HG03378 (cell line): ENCODE measurements around the gene TSEN34.

Experiments used
- ATAC-seq: cut with Tn5 transposase; IDR thresholded peaks from one replicate; pipeline ENCODE4 v1.9.1; 2021; ENCODE audit warnings: mild to moderate bottlenecking, moderate library complexity; ENCODE audit not compliant: unreplicated experiment

Gene TSEN34

DNA sequence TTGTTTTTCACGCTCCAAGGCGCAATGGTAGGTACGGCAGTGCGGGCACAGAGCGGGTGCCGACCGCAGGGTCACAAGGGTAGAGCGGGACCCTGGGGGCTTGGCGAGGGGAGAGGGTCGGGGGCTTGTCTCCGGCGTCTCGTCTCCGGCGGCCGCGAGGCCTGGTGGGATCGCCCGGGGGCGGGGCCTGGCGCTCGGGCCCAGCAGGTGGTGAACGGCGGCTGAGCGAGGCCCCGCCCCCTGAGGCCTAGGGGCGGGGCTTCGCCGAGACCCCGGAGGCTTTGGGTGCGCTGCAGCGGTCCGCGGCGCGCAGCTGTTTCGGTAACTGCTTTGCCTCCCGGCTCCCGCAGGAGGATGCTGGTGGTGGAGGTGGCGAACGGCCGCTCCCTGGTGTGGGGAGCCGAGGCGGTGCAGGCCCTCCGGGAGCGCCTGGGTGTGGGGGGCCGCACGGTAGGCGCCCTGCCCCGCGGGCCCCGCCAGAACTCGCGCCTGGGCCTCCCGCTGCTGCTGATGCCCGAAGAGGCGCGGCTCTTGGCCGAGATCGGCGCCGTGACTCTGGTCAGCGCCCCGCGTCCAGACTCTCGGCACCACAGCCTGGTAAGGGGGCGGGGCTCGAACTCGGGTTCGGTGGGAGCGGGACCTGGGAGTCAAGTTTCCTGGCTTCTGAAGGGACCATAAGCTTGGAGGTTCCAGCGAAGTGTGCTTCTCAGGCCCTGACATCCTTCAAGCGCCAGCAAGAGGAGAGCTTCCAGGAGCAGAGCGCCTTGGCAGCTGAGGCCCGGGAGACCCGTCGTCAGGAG is at the start of gene TSEN34:
Gene TSEN34, plus strand, starts transcription at position 298 of the 800 bp plus-strand sequence. Its CDS starts 57 bp downstream, at position 355.
- peak; percentile 9 for ATAC-seq

DNA sequence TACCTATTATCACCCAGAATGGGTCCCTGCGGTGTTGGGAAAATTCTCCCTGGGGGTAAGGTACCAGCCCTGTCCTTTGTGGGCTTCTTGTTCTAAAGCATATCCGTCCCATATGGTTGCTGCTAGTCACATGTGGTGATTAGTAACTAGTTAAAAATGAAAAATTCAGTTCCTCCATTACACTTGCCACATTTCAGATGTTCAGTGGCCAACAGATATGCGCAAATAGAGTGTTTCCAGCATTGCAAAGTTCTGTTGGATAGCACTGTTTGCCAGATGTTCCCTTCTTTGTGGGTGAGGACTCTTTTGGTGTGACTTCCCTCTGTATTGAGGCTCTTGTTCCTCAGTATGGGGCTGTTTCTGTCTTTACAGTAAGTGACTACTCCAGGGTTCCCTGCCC is 49.8 kb upstream of the TSEN34 start:
- no peak for ATAC-seq

DNA sequence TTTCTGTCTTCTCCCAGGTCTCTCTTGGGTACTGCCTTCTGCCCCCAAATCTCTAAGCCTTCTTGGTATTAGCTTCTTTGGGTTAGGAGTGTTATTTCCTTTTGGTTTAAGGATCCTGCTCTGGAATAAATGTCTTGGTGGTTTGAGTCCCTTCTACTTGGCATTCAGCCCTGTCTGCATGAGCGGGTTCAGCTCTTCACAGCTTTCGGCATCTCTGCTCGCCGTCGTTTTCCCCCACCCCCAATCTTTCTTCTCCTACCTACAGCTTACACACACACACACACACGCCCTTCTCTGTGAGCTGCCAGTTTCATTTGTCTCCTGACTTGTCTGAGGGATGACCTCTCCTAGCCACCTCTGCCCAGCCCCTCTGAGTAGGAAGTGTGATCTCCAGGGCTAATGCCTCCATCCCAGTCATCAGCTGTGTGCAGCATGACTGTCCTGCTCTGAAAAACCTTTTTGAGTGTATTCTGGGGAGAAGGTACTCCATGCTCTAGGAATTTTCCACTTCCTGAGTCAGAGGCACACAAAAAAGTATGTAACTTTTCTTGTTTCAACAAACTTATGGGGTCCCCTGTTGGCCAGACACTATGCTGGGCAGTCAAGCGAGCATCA is 48.8 kb upstream of the TSEN34 start:
- ATAC-seq: no peak

DNA sequence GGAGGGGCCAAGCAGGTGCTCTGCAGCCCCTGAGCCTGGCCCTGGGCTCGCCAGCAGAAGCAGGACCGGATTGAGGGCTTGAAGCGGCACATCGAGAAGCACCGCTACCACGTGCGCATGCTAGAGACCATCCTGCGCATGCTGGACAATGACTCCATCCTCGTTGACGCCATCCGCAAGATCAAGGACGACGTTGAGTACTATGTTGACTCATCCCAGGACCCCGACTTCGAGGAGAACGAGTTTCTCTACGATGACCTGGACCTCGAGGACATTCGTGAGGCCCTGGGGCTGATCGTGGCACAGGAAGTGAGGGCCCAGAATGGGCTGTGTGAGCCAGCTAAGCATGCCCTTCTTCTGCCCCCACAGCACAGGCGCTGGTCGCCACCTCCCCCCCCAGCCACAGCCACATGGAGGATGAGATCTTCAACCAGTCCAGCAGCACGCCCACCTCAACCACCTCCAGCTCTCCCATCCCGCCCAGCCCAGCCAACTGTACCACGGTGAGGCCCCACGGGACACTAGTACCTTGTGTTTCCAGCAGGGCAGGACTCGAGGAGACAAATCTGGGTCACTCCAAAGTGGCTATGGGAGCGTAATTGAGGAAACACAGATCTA is 45.5 kb upstream of the TSEN34 start:
- ATAC-seq: no peak

DNA sequence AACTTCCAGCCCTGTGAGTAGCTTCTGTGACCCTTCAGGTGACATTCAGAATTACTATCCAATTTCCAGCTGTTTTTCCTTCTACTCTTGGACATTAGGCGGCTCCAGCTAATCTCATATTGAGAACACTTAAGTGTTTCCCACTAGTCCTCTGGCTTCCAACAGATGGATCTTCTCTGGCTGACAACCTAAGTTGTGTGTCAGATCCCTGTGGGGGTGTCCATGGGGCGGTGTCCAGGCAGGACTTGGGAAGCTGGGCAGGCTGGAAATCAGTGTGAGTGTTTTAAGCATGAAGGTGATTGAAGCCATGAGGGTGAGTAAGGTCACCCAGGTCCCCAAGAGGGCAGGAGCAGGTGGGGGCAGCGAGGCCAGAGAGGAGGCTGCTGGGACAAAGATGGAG is 43.4 kb upstream of the TSEN34 start:
- ATAC-seq: no peak

DNA sequence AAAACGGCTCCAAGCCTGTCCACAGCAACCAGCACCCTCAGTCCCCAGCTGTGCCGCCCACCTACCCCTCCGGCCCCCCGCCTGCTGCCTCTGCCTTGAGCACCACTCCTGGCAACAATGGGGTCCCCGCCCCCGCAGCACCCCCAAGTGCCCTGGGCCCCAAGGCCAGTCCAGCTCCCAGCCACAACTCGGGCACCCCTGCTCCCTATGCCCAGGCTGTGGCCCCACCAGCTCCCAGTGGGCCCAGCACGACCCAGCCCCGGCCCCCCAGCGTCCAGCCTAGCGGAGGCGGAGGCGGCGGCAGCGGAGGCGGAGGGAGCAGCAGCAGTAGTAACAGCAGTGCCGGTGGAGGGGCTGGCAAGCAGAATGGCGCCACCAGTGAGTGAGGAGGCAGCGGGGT is 43.0 kb upstream of the TSEN34 start:
- no peak for ATAC-seq

DNA sequence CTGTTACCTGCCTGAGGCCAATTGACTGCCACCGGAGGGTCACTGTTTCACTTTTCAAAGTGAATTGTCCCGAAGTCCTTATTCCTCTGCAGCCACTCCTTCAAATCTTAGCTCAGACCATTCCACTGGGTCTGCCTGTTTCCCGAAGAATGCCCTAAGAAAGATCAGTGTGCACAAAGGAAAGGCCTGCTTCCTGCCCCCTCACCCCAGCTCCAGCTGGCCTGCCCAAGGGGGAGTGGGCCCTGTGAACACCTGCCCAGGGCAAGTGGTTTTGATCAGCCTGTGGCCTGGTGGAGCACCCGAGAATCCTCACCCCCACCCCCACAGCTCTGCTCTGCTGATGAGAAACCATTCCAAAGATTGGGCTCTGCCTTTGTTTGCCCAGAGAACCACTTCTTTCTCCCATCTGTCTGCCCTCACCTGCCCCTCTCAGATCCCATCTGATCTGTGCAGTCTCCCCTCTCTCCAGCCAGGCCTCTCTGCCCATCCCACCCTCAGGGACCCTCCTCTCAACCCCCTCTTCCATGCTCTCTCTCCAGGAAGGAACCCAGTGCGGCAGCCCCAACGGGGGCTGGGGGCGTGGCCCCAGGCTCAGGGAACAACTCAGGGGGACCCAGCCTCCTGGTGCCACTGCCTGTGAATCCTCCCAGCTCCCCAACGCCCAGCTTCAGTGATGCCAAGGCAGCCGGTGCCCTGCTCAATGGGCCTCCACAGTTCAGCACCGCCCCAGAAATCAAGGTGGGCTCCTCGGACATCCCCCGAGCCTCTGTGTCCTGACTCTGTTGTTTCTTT is 41.9 kb upstream of the TSEN34 start:
- no peak for ATAC-seq

DNA sequence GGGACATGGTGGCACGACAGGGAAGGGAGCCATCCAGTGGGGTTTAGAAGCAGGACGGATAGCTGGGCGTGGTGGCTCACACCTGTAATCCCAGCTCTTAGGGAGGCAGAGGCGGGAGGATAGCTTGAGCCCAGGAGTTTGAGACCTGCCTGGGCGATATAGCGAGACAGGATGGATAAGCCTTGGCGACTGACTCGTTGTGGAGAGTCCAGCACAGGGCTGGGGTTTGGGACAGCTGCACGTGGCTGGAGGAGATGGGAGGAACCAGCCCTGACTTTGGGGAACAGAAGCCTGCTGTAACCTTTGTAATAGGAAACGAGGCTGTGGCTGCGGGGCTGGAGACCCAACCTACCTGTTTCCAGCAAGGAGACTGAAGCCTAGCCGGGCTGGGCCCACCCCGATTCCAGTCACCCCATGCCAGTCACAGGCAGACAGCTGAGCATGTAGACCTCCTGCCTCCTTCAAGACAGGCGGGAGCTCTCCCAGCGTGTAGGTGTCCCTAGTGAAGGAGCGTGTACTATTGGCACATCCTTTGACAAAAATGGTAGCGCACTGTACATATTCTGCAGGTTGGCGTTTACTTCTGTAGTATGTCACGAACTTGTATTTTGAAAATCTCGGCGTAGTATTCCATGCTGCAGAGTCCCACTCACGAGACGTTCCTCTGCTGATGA is 39.6 kb upstream of the TSEN34 start:
- ATAC-seq: no peak

DNA sequence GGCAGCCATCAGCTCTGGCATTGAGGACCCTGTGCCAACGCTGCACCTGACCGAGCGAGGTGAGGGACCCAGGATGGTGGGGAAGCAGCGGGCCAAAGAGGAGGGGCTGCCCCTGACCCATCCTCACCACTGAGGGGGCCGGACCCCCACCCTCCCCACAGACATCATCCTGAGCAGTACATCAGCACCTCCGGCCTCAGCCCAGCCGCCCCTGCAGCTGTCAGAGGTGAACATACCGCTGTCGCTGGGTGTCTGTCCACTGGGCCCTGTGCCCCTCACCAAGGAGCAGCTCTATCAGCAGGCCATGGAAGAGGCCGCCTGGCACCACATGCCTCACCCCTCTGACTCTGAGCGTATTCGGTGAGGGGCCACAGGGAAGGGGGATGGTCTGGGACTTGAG is 38.8 kb upstream of the TSEN34 start:
- ATAC-seq: no peak

DNA sequence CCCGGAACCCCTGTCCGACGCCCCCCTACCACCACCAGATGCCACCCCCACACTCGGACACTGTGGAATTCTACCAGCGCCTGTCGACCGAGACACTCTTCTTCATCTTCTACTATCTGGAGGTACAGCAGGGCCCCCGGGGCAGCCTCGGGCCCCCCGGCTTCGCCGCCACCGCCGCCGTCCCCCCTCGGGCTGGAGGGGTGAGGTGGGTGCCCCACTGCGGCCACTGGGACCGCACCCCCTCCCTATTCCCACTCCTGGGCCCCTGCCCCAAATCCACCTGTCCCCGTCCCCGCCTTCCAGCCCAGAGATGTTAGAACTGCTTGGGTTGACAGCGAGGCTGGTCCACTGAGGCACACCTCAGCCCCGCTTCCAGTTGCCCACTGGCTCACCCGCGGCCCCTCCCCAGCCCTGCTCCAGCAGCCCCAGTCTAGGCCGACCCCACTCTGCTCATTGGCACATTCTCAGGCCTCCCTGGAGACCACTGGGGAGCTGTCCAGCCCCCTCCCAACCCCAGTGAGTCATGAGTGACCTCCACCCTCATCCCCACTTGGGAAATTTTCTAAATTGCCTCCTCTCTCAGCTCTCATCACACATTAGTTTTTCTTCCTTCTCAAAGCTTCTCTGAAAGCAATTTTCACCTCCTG is 38.1 kb upstream of the TSEN34 start:
- no peak for ATAC-seq

DNA sequence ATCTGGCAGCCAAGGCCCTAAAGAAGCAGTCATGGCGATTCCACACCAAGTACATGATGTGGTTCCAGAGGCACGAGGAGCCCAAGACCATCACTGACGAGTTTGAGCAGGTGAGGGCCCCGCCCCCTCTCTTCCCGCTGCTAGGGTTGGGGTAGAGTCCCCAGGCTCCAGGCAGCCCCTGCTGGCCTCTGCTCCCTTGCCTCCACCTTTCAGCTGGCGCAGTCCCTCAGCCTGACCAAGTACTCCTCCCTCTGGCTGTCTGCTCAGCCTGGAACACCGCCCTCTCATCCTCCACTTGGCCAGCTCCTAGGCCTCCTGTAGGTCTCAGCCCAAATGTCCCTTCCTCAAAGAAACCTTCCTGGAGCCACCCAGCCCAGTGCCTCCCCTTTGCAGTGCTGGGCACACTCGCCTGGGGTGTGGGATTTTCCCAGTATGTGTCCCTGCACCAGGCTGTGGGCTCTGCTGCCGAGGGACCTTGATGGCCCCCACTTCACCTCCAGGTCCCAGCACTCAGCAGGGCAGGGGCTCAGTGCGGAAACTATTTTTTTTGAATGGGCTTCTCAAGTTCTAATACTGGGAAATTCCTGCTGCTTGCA is 37.3 kb upstream of the TSEN34 start:
- ATAC-seq: no peak

DNA sequence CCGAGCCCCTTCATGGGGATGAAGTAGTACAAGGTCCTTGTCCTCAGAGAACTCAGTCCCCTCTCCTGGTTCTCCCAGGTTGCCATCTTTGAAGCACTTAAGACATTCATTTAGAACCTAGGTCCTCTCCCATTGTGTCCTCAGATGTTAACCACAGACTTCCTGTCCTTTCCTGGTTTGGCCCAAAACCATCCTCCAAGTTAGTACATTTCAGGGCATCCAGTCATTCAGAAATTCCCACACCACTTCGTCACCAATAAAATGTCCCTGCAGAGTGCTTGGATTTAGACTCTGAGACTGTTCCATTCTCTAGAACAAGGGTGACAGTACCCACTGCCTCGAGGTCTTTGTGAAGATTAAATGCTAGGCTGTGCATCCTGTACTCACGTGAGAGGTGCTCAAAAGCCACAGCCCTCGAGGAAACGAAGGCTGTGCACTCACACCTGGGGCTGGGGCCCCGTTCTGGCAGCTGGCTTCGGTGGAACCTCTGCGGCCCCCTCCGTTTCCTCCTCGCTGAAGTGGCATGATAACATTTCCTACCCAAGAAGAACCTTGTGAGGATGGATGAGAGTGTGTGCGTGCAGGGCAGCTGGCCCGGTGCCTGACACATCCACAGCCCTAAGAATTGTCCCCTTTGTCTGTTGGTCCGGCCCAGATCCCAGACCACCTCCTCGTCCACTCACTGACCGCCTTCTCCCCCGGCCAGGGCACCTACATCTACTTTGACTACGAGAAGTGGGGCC is 36.3 kb upstream of the TSEN34 start:
- no peak for ATAC-seq

DNA sequence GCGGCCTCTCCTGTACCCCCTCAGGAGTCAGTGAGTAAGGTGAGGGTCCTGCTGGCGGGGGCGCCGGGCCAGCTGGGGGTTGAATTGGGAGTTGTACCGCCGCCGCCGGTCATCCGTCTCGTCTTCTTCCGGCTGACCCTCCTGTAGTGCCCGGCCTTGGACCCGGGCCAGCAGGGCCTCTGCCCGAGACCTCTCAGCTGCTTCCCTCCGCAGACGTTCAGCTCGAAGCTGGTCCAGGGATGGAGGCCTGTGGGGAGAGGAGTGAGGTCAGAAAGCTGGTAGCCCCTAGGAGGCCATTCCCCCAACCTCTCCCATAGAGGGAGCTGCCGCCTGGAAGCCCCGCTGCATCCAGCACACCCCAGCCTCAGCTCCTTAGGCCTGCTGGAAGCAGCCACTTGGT is 35.4 kb upstream of the TSEN34 start:
- no peak for ATAC-seq

DNA sequence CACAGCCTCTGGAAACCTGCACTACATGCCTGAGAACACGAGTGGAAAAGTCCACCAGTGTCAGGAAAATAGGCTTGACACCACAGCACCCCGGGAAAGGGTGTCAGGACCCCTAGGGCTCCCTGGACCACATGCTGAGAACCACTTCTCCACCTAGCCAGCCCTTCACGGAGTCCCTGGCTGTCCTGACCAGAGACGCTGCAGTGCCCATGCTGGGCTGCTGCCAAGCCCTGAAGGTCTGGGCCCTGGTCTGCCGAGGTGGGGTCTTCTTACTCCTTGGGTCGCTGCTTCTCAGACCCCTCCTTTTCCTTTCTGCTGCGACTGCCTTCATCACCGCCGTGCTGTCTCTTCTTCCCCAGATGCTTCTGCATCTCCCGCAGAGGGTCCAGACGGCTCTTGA is 34.6 kb upstream of the TSEN34 start:
- no peak for ATAC-seq

DNA sequence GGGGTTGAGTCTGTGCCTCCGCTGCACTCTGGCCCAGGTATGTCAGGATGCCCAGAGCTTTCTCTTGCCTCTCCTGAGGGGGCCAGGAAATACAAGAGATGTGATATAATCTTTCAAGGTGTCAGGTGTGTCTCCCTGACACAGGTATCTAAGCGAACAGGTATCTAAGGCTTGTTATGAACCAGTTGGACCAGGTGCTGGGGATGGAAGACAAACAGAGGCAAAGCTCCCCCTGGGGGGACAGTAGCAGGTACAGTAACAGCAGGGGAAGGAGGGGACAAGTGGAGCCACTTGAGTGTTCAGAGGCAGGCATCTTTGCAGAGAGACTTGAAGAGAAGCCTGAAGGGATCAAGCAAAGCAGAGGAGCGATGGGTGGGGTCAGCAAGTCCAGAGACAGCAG is 34.2 kb upstream of the TSEN34 start:
- no peak for ATAC-seq

DNA sequence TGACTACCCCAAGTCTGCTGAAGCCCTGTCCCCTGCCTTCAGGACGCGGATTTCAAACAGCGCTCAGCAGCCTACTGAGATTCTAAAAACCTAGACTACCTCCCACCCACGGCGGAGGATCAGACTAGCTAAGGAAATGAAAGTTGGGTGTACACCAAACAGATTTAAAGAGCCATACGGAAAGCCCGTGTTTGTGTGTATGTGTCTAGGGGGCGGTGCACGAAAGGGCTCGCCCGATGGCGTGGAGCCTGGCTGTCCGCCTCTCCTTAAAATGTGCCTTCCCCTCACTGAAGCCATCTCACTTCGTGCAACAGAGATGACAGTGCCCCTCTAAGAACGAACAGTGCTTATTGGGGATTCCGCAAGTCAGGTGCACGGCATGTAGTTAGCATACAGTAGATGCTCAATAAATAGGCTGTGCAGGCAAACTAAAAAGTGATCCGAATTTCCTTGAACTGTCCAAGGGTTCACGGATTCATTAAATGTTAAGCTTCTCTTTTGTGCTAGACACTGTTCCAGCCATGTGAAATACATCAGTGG is 32.2 kb upstream of the TSEN34 start:
- ATAC-seq: no peak

DNA sequence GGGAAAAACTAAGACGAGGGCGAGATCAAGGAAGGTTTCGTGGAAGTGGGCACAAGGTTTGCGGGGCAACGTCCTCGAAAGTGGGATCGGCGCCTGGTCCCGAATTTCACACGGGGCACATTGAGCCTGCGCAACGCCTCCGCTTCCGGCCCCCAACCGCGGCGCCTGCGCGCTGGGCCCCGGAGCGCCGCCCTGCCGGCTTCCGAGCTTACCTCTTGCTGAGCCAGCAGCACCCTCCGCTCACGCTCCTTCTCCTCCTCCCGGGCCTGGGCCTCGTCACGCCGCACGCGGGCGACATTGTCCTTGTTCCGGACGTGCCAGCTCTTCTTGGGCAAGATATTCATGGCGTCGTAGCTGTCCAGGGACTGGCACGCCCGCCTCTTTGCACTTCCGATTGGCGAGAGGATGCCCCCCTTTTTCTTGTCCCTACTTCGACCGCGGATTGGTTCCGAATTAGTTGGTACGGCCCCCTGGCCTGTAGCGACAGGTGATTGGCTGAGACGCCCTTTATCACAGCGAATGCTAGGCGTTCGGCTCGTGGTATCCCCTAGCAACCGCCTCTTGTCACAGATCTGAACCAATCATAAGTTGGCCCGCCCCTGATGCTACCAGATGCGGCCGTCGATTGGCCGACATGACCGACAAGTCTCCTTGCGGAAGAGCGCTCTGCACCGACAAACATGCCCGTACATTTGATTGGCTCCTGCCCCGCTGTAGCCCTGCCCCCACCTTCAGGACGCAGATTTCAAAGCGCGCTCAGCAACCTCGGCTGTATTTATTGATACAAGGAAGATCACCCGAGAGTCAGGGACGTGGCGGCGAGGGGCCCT is 31.5 kb upstream of the TSEN34 start, which contains the start of gene LENG1:
Gene LENG1, minus strand, starts transcription at position 370 of the 830 bp plus-strand sequence. Its CDS starts 26 bp downstream, at position 344.
- peak; percentile 90 for ATAC-seq
